Middle frontal gyrus (tissue), 1 donor: ENCODE data around the gene ATXN3L.

ENCODE experiments used
- DNase-seq: peaks from one replicate; pipeline ENCODE4 v3.0.0-alpha.2; 2015; ENCODE audit warnings: low spot score; ENCODE audit errors: extremely low spot score

The ATXN3L gene

GRCh38 chrX:13319953-13320352 is at the start of gene ATXN3L:
Gene ATXN3L (minus strand): TSS chrX:13320053. CDS start chrX:13319934, 119 bp downstream.
- DNase-seq = no peak

GRCh38 chrX:13369256-13370030 is 49.6 kb upstream of the ATXN3L start:
- no peak for DNase-seq

- no peak for DNase-seq
Measured at GRCh38 chrX:13367950-13368349, 48.1 kb upstream of the ATXN3L start.

GRCh38 chrX:13366698-13367097 is 46.8 kb upstream of the ATXN3L start:
- no peak for DNase-seq

- no peak for DNase-seq
Measured at GRCh38 chrX:13365161-13365560, 45.3 kb upstream of the ATXN3L start.

GRCh38 chrX:13364230-13364857 is 44.5 kb upstream of the ATXN3L start:
- DNase-seq = no peak

- DNase-seq = no peak
Measured at GRCh38 chrX:13360146-13360545, 40.3 kb upstream of the ATXN3L start.

GRCh38 chrX:13357925-13358324 is 38.1 kb upstream of the ATXN3L start:
- no peak for DNase-seq

- DNase-seq = no peak
Measured at GRCh38 chrX:13346646-13347045, 26.8 kb upstream of the ATXN3L start.

- DNase-seq = no peak
Measured at GRCh38 chrX:13345438-13345837, 25.6 kb upstream of the ATXN3L start.

- DNase-seq = no peak
Measured at GRCh38 chrX:13345037-13345436, 25.2 kb upstream of the ATXN3L start.

- DNase-seq = no peak
Measured at GRCh38 chrX:13341491-13342101, 21.7 kb upstream of the ATXN3L start.

- DNase-seq = no peak
Measured at GRCh38 chrX:13340182-13340791, 20.4 kb upstream of the ATXN3L start.

- no peak for DNase-seq
Measured at GRCh38 chrX:13339607-13340006, 19.8 kb upstream of the ATXN3L start.

- DNase-seq = no peak
Measured at GRCh38 chrX:13338996-13339515, 19.2 kb upstream of the ATXN3L start.

- DNase-seq = no peak
Measured at GRCh38 chrX:13334491-13334890, 14.6 kb upstream of the ATXN3L start.

- DNase-seq = no peak
Measured at GRCh38 chrX:13330446-13330845, 10.6 kb upstream of the ATXN3L start.

- no peak for DNase-seq
Measured at GRCh38 chrX:13327666-13328065, 7.8 kb upstream of the ATXN3L start.

- no peak for DNase-seq
Measured at GRCh38 chrX:13323241-13323640, 3.4 kb upstream of the ATXN3L start.

GRCh38 chrX:13317366-13317765 is 2.5 kb downstream of the ATXN3L start:
- no peak for DNase-seq

- DNase-seq = no peak
Measured at GRCh38 chrX:13311560-13311959, 8.3 kb downstream of the ATXN3L start.

GRCh38 chrX:13309631-13310030 is 10.2 kb downstream of the ATXN3L start:
- no peak for DNase-seq
